ENCODE data around the gene MYH9. TPM values are rescaled to one million over a fixed set of nuclear protein-coding genes. Genes with fewer than 3 reads are reported as not detected.

Gene MYH9
- total RNA-seq, 2 experiments from 2014 or later, result 695 to 913 TPM

GRCh38 chr22:36331306-36331911 is 56.4 kb downstream of the MYH9 start:
- Mint-ChIP-seq H3K4me3 (peak overlapping the region; percentile 77), H3K36me3 (peaks cover 82% of the 10 kb centered on the region), H3K9me3 (ENCODE audit: low read depth) (no peaks in the 10 kb centered on the region), H3K27ac (peak overlapping the region; percentile 99), H3K27me3 (no peaks in the 10 kb centered on the region), H3K4me1 (peaks cover 98% of the 10 kb centered on the region)
- DNase-seq (peak; percentile 94), ATAC-seq (peak; percentile 61)
- CTCF ChIA-PET, result interaction anchor here (0.7 to 6.1 kb wide), 19 partner anchors 9 to 139 kb away, joined by 3 to 45 read pairs (median 5); partner anchors contain the start of genes APOL2 and MYH9

GRCh38 chr22:36330655-36331305 is 57.0 kb downstream of the MYH9 start:
- ATAC-seq (no peak), DNase-seq (peak; percentile 55)
- Mint-ChIP-seq H3K36me3 (peaks cover 82% of the 10 kb centered on the region), H3K27me3 (no peaks in the 10 kb centered on the region), H3K4me3 (peak overlapping the region; percentile 77), H3K4me1 (peaks cover 94% of the 10 kb centered on the region), H3K27ac (peak overlapping the region; percentile 99), H3K9me3 (ENCODE audit: low read depth) (no peaks in the 10 kb centered on the region)
- CTCF ChIA-PET, result interaction anchor here (0.7 to 6.1 kb wide), 14 partner anchors 10 to 140 kb away, joined by 3 to 45 read pairs (median 7); partner anchors contain the start of gene MYH9

- Mint-ChIP-seq H3K27me3 (no peaks in the 10 kb centered on the region), H3K4me1 (peaks cover 89% of the 10 kb centered on the region), H3K36me3 (peaks cover 85% of the 10 kb centered on the region), H3K4me3 (peak overlapping the region; percentile 77), H3K27ac (peak overlapping the region; percentile 99), H3K9me3 (ENCODE audit: low read depth) (no peaks in the 10 kb centered on the region)
- no peak for DNase-seq
- CTCF ChIA-PET, result no interaction called here
- ATAC-seq, result no peak
Observed at GRCh38 chr22:36330127-36330526, 57.6 kb downstream of the MYH9 start.

GRCh38 chr22:36329254-36330078 is 58.3 kb downstream of the MYH9 start:
- DNase-seq (peak; percentile 91), ATAC-seq (peak; percentile 32)
- no peaks in the 10 kb centered on the region for H3K9me3 Mint-ChIP-seq (ENCODE audit: low read depth)
- H3K4me3 Mint-ChIP-seq, result peak overlapping the region; percentile 77
- H3K36me3 Mint-ChIP-seq, result peaks cover 84% of the 10 kb centered on the region
- peak overlapping the region; percentile 99 for H3K27ac Mint-ChIP-seq
- CTCF ChIA-PET, result interaction anchor here (0.6 to 3.3 kb wide), 12 partner anchors 14 to 156 kb away, joined by 3 to 30 read pairs (median 4); no protein-coding TSS in a partner anchor
- peaks cover 86% of the 10 kb centered on the region for H3K4me1 Mint-ChIP-seq
- no peaks in the 10 kb centered on the region for H3K27me3 Mint-ChIP-seq

GRCh38 chr22:36328635-36329253 is 59.0 kb downstream of the MYH9 start:
- Mint-ChIP-seq H3K36me3 (peaks cover 82% of the 10 kb centered on the region), H3K4me3 (peak overlapping the region; percentile 77), H3K27me3 (no peaks in the 10 kb centered on the region), H3K27ac (peak overlapping the region; percentile 99), H3K9me3 (ENCODE audit: low read depth) (no peaks in the 10 kb centered on the region), H3K4me1 (peaks cover 79% of the 10 kb centered on the region)
- CTCF ChIA-PET, result interaction anchor here (0.6 to 3.3 kb wide), 15 partner anchors 10 to 182 kb away, joined by 3 to 30 read pairs (median 4); no protein-coding TSS in a partner anchor
- DNase-seq (peak; percentile 70), ATAC-seq (peak; percentile 4)

- DNase-seq, result no peak
- Mint-ChIP-seq H3K36me3 (peaks cover 79% of the 10 kb centered on the region), H3K27me3 (no peaks in the 10 kb centered on the region), H3K4me1 (peaks cover 72% of the 10 kb centered on the region), H3K27ac (peak overlapping the region; percentile 99), H3K9me3 (ENCODE audit: low read depth) (no peaks in the 10 kb centered on the region), H3K4me3 (peak overlapping the region; percentile 77)
- CTCF ChIA-PET, result interaction anchor here (0.6 to 3.3 kb wide), 15 partner anchors 11 to 1315 kb away, joined by 3 to 30 read pairs (median 4); no protein-coding TSS in a partner anchor
- no peak for ATAC-seq
Observed at GRCh38 chr22:36327922-36328551, 59.7 kb downstream of the MYH9 start.

- H3K27me3 Mint-ChIP-seq, result no peaks in the 10 kb centered on the region
Observed at GRCh38 chr22:36326178-36327161, 61.3 kb downstream of the MYH9 start.

GRCh38 chr22:36325154-36326031 is 62.4 kb downstream of the MYH9 start:
- Mint-ChIP-seq H3K27ac (peak overlapping the region; percentile 72), H3K27me3 (no peaks in the 10 kb centered on the region), H3K36me3 (peaks cover 79% of the 10 kb centered on the region), H3K9me3 (ENCODE audit: low read depth) (no peaks in the 10 kb centered on the region), H3K4me1 (peaks cover 46% of the 10 kb centered on the region), H3K4me3 (no peak overlapping the region)
- no peak for DNase-seq
- CTCF ChIA-PET, result interaction anchor here (1.3 to 2.4 kb wide), 4 partner anchors 25 to 145 kb away, joined by 3 to 8 read pairs (median 4); no protein-coding TSS in a partner anchor
- ATAC-seq, result no peak

More at GRCh38 chr22:36326178-36327161, 61.3 kb downstream of the MYH9 start:
- Mint-ChIP-seq H3K36me3 (peaks cover 79% of the 10 kb centered on the region), H3K27ac (peak overlapping the region; percentile 99), H3K4me1 (peaks cover 57% of the 10 kb centered on the region), H3K9me3 (ENCODE audit: low read depth) (no peaks in the 10 kb centered on the region), H3K4me3 (no peak overlapping the region)
- no peak for DNase-seq
- ATAC-seq, result no peak
- CTCF ChIA-PET, result interaction anchor here (1.3 to 3.3 kb wide), 5 partner anchors 25 to 129 kb away, joined by 3 to 30 read pairs (median 7); no protein-coding TSS in a partner anchor

GRCh38 chr22:36324414-36324813 is 63.4 kb downstream of the MYH9 start:
- Mint-ChIP-seq H3K27me3 (no peaks in the 10 kb centered on the region), H3K36me3 (peaks cover 78% of the 10 kb centered on the region), H3K9me3 (ENCODE audit: low read depth) (no peaks in the 10 kb centered on the region), H3K4me3 (no peak overlapping the region), H3K4me1 (peaks cover 36% of the 10 kb centered on the region), H3K27ac (peak overlapping the region; percentile 30)
- DNase-seq (no peak), ATAC-seq (no peak)
- CTCF ChIA-PET, result interaction anchor here (1.5 to 2.4 kb wide), 2 partner anchors 24 to 146 kb away, joined by 5 to 8 read pairs; no protein-coding TSS in a partner anchor

- Mint-ChIP-seq H3K27ac (no peak overlapping the region), H3K9me3 (ENCODE audit: low read depth) (no peaks in the 10 kb centered on the region), H3K4me1 (peaks cover 31% of the 10 kb centered on the region), H3K27me3 (no peaks in the 10 kb centered on the region), H3K36me3 (peaks cover 79% of the 10 kb centered on the region), H3K4me3 (no peak overlapping the region)
- DNase-seq (no peak), ATAC-seq (no peak)
- CTCF ChIA-PET, result interaction anchor here (1.5 to 2.4 kb wide), 2 partner anchors 23 to 147 kb away, joined by 5 to 8 read pairs; no protein-coding TSS in a partner anchor
Observed at GRCh38 chr22:36323855-36324331, 63.9 kb downstream of the MYH9 start.
